ENCODE measurements around the gene CRLF2.

DNA sequence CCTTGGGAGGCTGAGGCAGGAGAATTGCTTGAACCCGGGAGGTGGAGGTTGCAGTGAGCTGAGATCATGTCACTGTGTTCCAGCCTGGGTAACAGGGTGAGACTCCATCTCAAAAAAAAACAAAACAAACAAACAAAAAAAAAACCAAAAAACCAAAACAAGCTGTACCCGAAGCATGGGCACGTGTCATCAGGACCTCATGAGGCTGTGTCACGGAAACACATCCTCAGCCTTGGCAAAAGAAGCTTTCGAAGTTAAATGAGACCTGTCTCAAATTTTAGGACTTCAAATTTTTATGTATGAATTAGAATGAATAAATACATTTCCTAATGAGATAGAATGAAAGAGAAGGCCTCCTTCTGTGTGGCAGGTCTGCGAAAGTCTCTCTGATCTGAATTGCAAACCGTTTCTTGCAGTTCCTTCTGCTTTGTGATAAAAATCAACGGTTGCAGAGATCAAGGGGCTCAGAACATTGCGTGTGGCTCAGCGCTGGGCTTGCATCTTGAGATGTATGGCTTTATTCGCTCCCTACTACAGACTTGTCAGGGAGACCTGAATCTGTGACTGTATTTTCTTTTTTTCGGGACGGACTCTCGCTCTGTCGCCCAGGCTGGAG lies 19.5 kb upstream of the CRLF2 start:
- TF ChIP-seq RNF2 (IDR thresholded peaks at IDR 0.05; ENCODE audit: borderline replicate concordance, low read depth) = no peak
- no peak for TF ChIP-seq CBX2 (IDR thresholded peaks at IDR 0.05; ENCODE audit: borderline replicate concordance, low read depth)
- TF ChIP-seq, protein P1, sequence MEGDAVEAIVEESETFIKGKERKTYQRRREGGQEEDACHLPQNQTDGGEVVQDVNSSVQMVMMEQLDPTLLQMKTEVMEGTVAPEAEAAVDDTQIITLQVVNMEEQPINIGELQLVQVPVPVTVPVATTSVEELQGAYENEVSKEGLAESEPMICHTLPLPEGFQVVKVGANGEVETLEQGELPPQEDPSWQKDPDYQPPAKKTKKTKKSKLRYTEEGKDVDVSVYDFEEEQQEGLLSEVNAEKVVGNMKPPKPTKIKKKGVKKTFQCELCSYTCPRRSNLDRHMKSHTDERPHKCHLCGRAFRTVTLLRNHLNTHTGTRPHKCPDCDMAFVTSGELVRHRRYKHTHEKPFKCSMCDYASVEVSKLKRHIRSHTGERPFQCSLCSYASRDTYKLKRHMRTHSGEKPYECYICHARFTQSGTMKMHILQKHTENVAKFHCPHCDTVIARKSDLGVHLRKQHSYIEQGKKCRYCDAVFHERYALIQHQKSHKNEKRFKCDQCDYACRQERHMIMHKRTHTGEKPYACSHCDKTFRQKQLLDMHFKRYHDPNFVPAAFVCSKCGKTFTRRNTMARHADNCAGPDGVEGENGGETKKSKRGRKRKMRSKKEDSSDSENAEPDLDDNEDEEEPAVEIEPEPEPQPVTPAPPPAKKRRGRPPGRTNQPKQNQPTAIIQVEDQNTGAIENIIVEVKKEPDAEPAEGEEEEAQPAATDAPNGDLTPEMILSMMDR (IDR thresholded peaks at IDR 0.05) = no peak
